HUES6 (cell line): Measurements from ENCODE around the gene PTCD2.

Source experiments
- H3K27ac ChIP-seq: 2 replicates; pipeline ENCODE4 v1.7.0; 2013; ENCODE audit warnings: low read depth, mild to moderate bottlenecking, low read length, inconsistent platforms
- H3K27me3 ChIP-seq: 2 replicates; pipeline ENCODE4 v1.6.1; 2013; ENCODE audit warnings: low read length; ENCODE audit not compliant: control insufficient read depth, insufficient read depth
- H3K36me3 ChIP-seq: 2 replicates; pipeline ENCODE4 v1.6.1; 2013; ENCODE audit warnings: low read length; ENCODE audit not compliant: control insufficient read depth, insufficient read depth
- H3K4me1 ChIP-seq: 2 replicates; pipeline ENCODE4 v1.6.1; 2013; ENCODE audit warnings: low read length; ENCODE audit not compliant: control insufficient read depth, insufficient read depth
- H3K4me3 ChIP-seq: 2 replicates; pipeline ENCODE4 v1.5.1; 2013; ENCODE audit warnings: low read depth, low read length
- H3K9ac ChIP-seq: one replicate; pipeline ENCODE4 v1.6.1; 2013; ENCODE audit warnings: mild to moderate bottlenecking, low read length
- H3K9me3 ChIP-seq: 2 replicates; pipeline ENCODE4 v1.6.1; 2013; ENCODE audit warnings: low read depth, low read length; ENCODE audit not compliant: control insufficient read depth, insufficient read depth

Gene PTCD2

DNA sequence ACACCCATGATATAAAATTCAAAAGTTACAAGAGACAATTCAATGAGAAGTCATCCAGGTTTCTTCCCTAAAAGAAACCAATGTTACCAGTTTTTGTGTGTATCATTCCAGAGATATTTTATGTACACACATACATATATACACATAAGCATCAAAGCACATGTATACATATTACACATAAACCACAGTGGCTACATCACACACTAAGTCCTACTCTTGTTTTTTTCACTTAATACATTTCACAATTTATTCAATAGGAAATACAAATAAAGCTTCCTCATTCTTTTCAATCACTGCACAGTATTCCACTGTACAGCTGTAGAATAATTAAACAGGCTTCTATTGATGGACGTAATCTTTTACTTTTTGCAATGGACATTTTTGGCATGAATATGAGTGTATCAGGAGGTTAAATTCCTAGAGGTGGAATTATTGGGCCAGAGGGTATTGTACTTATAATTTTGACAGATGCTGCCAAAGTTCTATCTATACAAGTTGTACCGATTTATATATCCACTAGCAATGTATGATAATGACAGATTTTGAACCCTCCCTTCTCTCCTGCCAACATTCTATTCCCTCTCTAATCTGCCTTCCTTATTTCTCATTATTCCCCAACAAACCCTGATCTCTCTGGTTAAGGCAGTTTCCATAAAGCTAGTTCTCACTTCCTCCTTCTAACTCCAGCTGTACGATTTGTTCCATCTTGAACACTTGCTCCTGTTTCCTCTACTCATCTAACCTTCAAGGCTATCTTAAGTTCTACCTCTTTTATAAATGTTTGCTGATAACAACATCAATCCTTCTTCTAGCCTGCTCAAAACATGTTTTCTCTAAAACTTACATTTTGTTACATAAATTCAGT lies 35.4 kb upstream of the PTCD2 start:
- Histone ChIP-seq H3K4me1 (no peaks in the 10 kb centered on the region), H3K36me3 (peaks cover 35% of the 10 kb centered on the region), H3K27me3 (no peaks in the 10 kb centered on the region), H3K4me3 (no peak overlapping the region), H3K9me3 (no peaks in the 10 kb centered on the region), H3K27ac (no peak overlapping the region), H3K9ac (no peak overlapping the region)

DNA sequence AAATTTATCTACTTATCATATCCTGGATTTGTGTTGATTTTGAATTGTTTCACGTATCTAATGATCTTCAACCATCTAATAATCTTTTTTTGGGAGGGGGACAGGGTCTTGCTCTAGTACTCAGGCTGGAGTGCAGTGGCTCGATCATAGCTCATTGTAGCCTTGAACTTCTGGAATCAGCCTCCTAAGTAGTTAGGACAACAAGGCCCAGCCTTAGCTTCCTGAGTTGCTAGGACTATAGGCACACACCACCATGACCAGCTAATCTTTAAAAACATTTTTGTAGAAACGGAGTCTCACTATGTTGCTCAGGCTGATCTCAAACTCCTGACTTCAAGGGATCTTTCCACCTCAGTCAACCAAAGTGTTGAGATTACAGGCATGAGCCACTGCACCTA lies 34.8 kb upstream of the PTCD2 start:
- Histone ChIP-seq H3K27ac (no peak overlapping the region), H3K4me3 (no peak overlapping the region), H3K36me3 (peaks cover 39% of the 10 kb centered on the region), H3K4me1 (no peaks in the 10 kb centered on the region), H3K27me3 (no peaks in the 10 kb centered on the region), H3K9me3 (no peaks in the 10 kb centered on the region), H3K9ac (no peak overlapping the region)

DNA sequence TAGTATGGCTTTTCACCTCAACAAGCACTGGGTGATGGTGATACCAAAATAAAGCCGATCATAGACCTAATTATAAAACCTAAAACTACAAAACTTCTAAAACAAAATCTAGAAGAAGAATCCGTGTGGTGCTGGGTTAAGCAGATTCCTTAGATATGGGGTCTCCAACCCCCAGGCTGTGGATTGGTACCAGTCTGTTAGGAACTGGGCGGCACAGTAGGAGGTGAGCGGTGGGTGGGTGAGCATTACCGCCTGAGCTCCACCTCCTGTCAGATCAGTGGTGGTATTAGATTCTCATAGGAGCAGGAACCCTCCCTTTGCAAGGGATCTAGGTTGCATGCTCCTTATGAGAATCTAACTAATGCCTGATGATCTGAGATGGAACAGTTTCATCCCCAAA lies 33.4 kb upstream of the PTCD2 start:
- Histone ChIP-seq H3K36me3 (peaks cover 36% of the 10 kb centered on the region), H3K27ac (no peak overlapping the region), H3K9ac (no peak overlapping the region), H3K4me3 (no peak overlapping the region), H3K4me1 (no peaks in the 10 kb centered on the region), H3K27me3 (no peaks in the 10 kb centered on the region), H3K9me3 (no peaks in the 10 kb centered on the region)

DNA sequence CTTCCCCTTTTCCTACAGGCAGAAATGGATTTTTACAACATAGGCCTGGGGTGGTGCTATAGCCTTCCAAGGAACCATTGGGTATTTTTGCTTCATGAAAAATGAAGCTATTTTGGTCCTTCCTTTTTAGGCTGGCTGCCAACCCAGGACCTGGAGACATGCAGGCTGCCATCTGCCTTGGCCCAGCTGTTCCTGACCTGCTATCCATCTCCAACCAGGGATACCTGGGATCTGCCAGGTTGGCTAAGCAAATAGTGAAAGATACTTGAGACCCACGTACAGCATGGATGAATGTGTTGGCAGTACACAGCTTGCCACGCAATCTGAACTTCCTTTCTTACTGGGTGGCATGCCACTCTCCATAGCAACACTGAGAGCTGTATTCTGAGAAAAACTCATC lies 31.2 kb upstream of the PTCD2 start:
- H3K36me3 ChIP-seq: peaks cover 36% of the 10 kb centered on the region

DNA sequence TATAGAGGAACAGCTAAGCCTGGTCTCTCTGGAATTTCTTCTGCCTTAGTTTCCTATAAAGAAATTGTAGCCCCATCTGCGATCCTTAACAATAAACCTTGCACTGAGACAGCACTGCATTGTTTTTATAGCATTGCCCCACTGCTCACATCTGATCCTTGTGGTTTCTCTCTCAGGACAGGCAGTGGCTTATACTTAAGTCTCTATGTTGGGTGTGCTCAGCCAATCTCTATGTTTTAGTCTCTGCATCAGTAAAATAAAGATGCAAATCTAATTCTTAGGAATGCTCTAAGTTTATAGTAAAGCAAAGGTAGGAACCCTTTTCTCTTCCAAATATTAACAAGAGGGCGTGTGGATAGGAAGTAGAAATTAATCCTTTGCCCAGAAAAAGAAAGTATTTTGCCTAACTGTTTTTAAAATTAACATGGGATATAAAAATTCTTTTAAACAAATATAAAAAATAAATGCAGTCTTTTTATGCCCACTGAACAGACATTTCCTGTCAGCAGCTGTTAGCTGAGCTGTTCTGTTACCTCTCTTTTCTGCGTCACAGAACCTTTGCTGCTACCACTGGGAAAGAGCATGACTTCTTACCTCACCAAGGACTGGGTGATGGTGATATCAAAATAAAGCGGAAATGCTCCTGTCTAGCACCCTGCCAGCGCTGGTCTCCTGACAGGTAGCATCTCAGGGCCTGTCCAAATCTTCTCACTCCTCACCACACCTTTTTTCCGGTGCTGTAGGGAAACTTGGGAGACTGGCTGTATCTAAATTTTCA lies 29.6 kb upstream of the PTCD2 start:
- Histone ChIP-seq H3K4me3 (no peak overlapping the region), H3K27me3 (no peaks in the 10 kb centered on the region), H3K36me3 (peaks cover 44% of the 10 kb centered on the region), H3K9me3 (no peaks in the 10 kb centered on the region), H3K4me1 (peaks cover 7% of the 10 kb centered on the region; the same call in 1 of the 2 replicates), H3K9ac (no peak overlapping the region), H3K27ac (no peak overlapping the region)

More for the DNA sequence above, 31.2 kb upstream of the PTCD2 start:
- no peak overlapping the region for H3K4me3 ChIP-seq
- H3K9ac ChIP-seq: no peak overlapping the region
- H3K9me3 ChIP-seq: no peaks in the 10 kb centered on the region
- peaks cover 7% of the 10 kb centered on the region; the same call in 1 of the 2 replicates for H3K4me1 ChIP-seq
- H3K27ac ChIP-seq: no peak overlapping the region
- H3K27me3 ChIP-seq: no peaks in the 10 kb centered on the region

DNA sequence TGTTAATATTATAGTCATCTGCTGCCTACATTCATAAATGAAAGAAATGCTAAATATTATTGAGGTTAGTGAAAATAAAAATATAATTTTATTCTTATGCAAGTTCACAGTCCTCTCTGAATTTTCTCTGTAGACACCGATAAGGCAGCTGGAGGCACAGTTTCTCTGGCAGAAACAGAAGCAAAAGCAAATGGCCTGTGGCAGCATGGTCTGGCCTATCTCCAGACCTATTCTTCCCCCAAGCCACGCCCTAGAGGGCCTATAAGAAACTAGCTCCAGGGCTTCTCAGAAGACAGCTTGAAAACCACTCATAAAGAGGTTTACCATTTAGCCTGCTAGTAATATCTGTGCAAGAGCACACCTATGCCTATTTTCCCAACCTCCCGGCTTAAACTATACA lies 28.6 kb upstream of the PTCD2 start:
- Histone ChIP-seq H3K4me3 (no peak overlapping the region), H3K27ac (no peak overlapping the region), H3K4me1 (peaks cover 7% of the 10 kb centered on the region; the same call in 1 of the 2 replicates), H3K36me3 (peaks cover 51% of the 10 kb centered on the region), H3K9ac (no peak overlapping the region), H3K27me3 (no peaks in the 10 kb centered on the region), H3K9me3 (no peaks in the 10 kb centered on the region)

DNA sequence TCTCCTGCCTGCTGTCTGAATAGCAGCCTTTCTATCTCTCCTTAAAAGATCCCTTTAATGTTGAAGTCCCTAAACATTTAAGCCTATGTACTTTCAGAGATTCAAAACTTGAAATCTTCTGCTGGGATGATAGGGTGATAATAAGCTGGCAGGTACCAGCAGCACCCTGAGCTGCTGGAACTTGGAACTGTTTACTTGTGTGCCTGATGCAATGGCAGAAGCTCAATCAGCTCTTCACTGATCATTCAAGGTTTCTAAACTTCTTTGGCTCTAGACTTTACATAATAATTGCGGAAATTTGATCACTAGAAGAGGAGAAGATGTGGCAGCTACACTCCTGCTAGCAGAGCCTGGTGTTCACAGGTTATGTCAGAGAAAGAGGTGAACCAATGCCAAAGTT lies 27.8 kb upstream of the PTCD2 start:
- H3K36me3 ChIP-seq: peaks cover 48% of the 10 kb centered on the region
- peaks cover 7% of the 10 kb centered on the region; the same call in 1 of the 2 replicates for H3K4me1 ChIP-seq

DNA sequence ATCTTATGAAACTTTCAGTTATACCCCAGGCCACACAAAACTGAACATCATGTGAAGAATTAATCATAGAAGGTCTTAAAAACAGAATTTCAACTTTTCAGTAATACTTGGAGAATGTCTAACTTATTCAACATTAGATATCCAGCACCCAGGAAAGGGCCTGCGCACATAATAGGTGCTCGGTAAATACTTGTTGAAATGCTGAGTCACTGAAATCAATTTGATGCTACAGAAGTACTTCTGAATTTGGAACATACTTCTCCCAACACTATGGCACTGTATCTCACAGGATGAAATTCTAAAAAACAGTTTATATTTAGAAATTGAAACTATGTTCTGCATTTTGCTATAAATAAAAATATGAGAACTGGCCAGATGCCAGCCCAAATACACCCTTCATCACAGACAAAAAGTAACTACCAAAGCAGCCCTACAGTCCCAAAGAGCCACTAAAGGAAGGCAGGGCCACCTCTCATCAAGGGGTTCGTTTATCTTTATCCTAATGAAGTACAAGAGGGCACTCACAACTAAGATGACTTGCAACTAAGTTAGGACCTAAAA lies 26.6 kb upstream of the PTCD2 start:
- H3K27me3 ChIP-seq: no peaks in the 10 kb centered on the region
- peak overlapping the region; percentile 70 for H3K27ac ChIP-seq
- peaks cover 7% of the 10 kb centered on the region; the same call in 1 of the 2 replicates for H3K4me1 ChIP-seq
- H3K36me3 ChIP-seq: peaks cover 42% of the 10 kb centered on the region
- H3K9ac ChIP-seq: no peak overlapping the region
- no peak overlapping the region for H3K4me3 ChIP-seq
- no peaks in the 10 kb centered on the region for H3K9me3 ChIP-seq

More for the DNA sequence above, 27.8 kb upstream of the PTCD2 start:
- no peaks in the 10 kb centered on the region for H3K27me3 ChIP-seq
- no peaks in the 10 kb centered on the region for H3K9me3 ChIP-seq
- H3K27ac ChIP-seq: peak overlapping the region; percentile 6; the same call in 1 of the 2 replicates
- no peak overlapping the region for H3K9ac ChIP-seq
- H3K4me3 ChIP-seq: no peak overlapping the region

DNA sequence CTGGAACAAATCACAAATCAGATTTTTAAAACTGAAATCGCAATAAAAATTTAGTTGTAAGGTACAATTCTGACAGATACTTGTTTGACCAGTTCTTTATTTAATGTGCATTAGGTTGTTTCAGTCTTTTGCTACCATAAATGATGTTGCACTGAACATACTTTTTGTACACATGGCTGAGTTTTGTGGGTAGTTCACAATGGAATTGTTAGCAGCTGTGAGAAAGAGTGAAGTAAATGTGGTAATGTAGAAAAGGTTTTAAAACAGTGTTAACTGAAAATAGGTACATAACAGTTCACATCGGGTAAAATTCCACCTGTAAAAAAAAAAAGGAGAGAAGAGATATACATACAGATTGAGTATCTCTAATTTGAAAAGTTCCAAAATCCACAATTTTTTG lies 25.7 kb upstream of the PTCD2 start:
- Histone ChIP-seq H3K27me3 (no peaks in the 10 kb centered on the region), H3K27ac (no peak overlapping the region), H3K4me1 (peaks cover 7% of the 10 kb centered on the region; the same call in 1 of the 2 replicates), H3K4me3 (no peak overlapping the region), H3K9ac (no peak overlapping the region), H3K36me3 (peaks cover 37% of the 10 kb centered on the region), H3K9me3 (no peaks in the 10 kb centered on the region)

DNA sequence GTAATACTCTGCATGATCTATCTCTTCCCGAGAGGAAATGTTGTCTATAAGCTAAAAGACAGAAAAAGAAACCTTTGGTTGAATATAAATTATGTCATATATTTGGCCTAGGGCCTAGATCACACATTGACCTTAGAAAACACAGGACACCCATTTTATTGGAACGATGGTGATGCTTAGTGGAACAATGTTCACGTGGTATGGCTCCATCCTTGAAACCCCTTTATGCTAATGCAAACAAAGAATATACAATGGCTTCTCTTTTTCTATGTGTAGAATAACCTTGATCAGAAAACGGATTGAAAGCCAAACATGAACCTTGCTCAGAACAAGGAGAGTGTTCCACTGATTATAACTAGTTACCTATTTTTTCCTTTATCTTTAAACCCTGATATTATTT lies 24.6 kb upstream of the PTCD2 start:
- no peaks in the 10 kb centered on the region for H3K27me3 ChIP-seq
- H3K4me3 ChIP-seq: no peak overlapping the region
- H3K27ac ChIP-seq: no peak overlapping the region
- peaks cover 37% of the 10 kb centered on the region for H3K36me3 ChIP-seq
- peaks cover 10% of the 10 kb centered on the region; the same call in 1 of the 2 replicates for H3K4me1 ChIP-seq
- no peak overlapping the region for H3K9ac ChIP-seq
- H3K9me3 ChIP-seq: no peaks in the 10 kb centered on the region

DNA sequence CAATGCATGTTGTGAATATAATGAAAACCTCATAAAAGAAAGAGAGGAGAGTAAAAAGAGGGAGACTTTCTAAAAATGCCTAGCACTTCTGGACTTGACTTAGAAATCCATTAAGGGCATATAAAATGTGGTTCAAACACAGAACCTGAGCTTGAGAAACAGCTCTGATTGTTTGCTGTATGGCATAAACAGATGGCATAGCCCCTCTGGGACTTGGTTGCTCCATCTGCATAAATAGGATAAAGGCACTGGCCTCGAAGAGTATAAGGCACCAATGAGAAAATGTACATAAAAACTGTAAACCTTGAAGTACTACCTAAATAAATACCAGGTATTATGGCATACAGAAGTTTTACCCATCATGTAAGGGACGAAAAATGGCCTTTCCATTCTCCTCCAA lies 23.9 kb upstream of the PTCD2 start:
- Histone ChIP-seq H3K36me3 (peaks cover 37% of the 10 kb centered on the region), H3K4me3 (no peak overlapping the region), H3K27ac (no peak overlapping the region), H3K9me3 (no peaks in the 10 kb centered on the region), H3K4me1 (peaks cover 17% of the 10 kb centered on the region), H3K27me3 (no peaks in the 10 kb centered on the region), H3K9ac (no peak overlapping the region)
